Retinal pigment epithelial cell (primary cell): ENCODE results near the gene THRB.

Experiments used
- DNase-seq: peaks from one replicate; pipeline ENCODE4 v3.0.0-alpha.2; 2010; ENCODE audit warnings: low read depth
- H3K4me3 ChIP-seq: 2 replicates; pipeline ENCODE4 v1.5.1; 2011; ENCODE audit warnings: mild to moderate bottlenecking, low read length, control low read depth, moderate library complexity
- TF ChIP-seq, protein P1 (sequence below): conservative IDR thresholded peaks from 2 replicates; pipeline ENCODE4 v1.5.1; 2011; ENCODE audit warnings: low read depth, low read length, control low read depth, inconsistent platforms

Gene THRB

DNA sequence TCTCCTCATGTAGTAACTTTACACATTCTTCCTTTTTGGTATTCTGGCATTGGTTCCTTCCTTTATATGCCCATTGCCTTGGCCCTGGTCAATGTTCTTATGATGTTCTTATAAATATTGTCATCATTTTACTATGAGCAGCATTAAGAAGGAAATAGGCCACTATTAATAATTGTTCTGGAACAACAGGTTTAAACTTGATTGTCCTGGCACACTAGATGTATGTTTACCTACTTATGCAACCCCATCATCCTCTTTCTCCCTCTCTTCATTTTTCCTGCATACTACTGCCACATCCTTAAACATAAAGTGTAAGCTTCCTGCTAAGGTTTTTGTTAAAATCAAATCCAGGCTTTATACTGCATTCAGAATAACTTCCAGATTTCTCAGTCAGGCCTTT, 114.7 kb downstream of the THRB start:
- TF ChIP-seq, protein P1, sequence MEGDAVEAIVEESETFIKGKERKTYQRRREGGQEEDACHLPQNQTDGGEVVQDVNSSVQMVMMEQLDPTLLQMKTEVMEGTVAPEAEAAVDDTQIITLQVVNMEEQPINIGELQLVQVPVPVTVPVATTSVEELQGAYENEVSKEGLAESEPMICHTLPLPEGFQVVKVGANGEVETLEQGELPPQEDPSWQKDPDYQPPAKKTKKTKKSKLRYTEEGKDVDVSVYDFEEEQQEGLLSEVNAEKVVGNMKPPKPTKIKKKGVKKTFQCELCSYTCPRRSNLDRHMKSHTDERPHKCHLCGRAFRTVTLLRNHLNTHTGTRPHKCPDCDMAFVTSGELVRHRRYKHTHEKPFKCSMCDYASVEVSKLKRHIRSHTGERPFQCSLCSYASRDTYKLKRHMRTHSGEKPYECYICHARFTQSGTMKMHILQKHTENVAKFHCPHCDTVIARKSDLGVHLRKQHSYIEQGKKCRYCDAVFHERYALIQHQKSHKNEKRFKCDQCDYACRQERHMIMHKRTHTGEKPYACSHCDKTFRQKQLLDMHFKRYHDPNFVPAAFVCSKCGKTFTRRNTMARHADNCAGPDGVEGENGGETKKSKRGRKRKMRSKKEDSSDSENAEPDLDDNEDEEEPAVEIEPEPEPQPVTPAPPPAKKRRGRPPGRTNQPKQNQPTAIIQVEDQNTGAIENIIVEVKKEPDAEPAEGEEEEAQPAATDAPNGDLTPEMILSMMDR, result no peak
- DNase-seq, result no peak

DNA sequence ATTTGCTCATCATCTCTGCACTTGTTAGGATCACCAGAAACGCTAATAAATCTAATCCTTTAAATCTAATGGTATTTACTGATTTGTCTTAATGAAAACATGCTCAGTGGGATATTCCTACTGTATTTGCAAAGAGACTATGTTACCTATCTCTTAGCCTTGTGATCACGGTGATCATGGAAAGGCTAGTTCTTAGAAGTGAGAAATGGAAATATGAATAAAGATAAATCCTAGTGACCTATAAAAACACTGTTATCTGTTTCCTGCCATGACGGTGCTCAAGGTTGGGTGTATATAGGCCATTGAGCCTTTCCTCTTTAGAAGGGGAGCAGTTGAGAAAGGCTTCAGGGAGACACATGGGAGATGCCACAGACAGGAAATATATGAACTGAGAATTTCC, 116.3 kb downstream of the THRB start:
- no peak for DNase-seq
- no peak overlapping the region for H3K4me3 ChIP-seq
- TF ChIP-seq, protein P1, result no peak

More for the DNA sequence above, 114.7 kb downstream of the THRB start:
- no peak overlapping the region for H3K4me3 ChIP-seq

DNA sequence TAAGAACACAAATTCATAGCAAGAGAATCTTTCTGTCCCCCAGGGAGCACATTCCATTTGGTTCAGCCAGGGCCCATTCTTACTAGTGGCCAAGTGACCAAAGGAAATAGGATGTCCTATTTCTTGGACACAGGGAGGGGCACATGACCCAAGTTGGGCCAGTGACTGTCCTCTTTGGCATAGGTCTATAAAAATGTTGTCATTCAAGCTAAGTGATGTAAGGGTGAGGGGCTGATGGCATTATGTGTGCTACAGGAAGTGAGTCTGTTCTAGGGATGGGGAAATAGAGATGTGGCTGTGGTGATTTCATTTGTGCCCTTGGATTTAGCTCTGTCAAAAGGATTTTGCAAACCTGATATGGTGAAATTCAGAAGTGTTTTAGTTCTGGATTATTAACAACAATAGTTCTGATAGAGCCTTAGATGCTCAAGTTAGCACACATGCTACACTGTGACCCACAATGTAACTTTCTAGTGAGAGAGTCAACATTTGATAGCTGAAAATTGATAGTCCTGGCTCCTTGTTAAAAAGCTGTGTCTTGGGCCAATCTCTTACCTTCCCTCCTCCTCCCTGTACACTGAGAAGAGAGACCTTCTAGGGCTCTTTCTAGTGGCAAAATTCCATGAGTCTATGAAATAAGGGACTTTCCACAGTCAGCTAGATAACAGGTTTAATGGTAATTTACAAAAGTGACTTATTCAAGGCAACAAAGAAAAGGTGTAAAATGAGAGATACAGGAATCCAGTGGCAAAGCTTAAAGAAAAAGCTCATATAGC, 117.2 kb downstream of the THRB start:
- H3K4me3 ChIP-seq, result no peak overlapping the region
- TF ChIP-seq, protein P1, result no peak
- no peak for DNase-seq

- H3K4me3 ChIP-seq, result no peak overlapping the region
- no peak for DNase-seq
- TF ChIP-seq, protein P1, result no peak
Measured at GRCh38 chr3:24375947-24376384, 118.7 kb downstream of the THRB start.

DNA sequence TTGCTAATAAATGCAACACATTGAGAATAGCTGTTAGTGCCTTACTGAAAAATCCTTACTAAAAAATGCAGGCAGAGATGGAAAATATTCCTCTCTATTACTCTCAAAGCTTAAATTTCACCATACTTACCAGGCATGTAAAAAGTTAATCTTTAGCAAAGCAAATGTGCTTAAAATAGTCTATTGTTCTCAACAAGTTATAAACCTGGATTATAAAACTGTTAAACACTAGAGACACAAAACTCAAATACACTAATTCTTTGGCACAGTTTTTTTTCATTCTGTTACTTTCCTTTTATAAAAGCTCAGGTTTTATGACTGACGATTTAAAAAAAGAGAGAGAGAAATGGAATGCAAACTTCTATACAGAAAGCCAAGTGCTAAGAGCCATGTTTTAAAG, 119.8 kb downstream of the THRB start:
- TF ChIP-seq, protein P1, result no peak
- no peak overlapping the region for H3K4me3 ChIP-seq
- DNase-seq, result no peak

DNA sequence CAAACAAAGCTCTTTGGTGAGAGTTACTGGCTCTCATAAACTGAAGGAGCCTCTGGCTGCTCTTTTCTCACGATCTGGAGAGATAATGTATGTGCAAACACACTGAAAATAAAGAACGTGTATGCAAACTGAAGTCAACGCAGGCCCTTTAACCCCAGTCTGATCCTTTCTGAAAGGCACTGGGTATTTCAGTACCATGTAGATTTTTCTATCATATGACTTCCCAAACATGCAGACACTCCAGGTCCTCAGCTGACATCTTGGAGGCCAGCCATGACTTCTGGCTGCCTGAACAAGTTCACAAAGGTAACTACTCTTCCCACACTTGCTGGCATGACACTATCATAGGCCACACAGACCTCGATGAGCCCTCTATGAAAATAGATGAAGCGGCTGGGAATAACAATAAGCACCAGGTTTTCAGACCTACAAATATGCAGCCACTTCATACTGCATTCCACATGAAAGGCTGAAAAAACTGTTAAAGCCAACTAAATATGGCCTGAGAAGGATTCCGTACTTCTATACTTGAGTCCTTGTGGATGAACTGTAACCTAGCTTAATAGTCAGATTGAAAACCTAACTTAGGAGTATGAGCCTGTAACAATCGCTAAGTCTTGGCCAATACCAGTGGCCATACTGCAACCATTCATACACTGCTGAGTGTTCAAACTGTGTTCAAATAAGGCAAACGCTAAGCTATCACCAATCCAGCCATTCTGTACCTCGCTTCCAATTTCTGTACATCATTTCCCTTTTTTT, 121.3 kb downstream of the THRB start:
- TF ChIP-seq, protein P1, result no peak
- no peak overlapping the region for H3K4me3 ChIP-seq
- no peak for DNase-seq
